Measurements from ENCODE around the gene WWOX.

DNA sequence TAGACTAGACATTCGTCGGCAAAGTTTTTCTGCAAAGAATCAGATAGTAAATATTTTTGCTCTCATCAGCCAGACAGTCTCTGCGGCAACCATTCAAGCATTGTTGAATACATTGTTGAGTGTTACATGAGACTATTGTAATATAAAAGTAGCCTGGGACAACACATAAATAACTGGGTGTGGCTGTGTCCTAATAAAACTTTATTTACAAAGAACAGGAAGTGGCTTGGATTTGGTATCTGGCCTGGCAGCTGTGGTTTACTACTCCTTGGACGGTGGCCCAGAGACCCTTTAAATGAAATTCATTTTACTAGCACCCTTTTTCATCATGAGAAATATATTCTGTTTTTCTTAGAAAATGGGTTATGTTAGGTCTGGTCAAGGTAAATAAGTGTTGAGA is 297.2 kb downstream of the WWOX start:
- TF ChIP-seq, protein P1, sequence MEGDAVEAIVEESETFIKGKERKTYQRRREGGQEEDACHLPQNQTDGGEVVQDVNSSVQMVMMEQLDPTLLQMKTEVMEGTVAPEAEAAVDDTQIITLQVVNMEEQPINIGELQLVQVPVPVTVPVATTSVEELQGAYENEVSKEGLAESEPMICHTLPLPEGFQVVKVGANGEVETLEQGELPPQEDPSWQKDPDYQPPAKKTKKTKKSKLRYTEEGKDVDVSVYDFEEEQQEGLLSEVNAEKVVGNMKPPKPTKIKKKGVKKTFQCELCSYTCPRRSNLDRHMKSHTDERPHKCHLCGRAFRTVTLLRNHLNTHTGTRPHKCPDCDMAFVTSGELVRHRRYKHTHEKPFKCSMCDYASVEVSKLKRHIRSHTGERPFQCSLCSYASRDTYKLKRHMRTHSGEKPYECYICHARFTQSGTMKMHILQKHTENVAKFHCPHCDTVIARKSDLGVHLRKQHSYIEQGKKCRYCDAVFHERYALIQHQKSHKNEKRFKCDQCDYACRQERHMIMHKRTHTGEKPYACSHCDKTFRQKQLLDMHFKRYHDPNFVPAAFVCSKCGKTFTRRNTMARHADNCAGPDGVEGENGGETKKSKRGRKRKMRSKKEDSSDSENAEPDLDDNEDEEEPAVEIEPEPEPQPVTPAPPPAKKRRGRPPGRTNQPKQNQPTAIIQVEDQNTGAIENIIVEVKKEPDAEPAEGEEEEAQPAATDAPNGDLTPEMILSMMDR (conservative IDR thresholded peaks at IDR 0.05; ENCODE audit: low read depth, low read length), result no peak
- no peak for TF ChIP-seq EZH2 (IDR thresholded peaks at IDR 0.05; ENCODE audit: low read length, unreplicated experiment)
